ENCODE results near the gene NEU2.

Gene NEU2

GRCh38 chr2:233076749-233077148 is 44.3 kb downstream of the NEU2 start:
- H3K4me1 ChIP-seq (ENCODE audit: control insufficient read depth, insufficient read depth, low read length) = peaks cover 8% of the 10 kb centered on the region
- H3K9ac ChIP-seq (ENCODE audit: low read depth, low read length) = no peak overlapping the region
- no peaks in the 10 kb centered on the region for H3K27me3 ChIP-seq (ENCODE audit: control insufficient read depth, insufficient read depth, low read length)
- no peak overlapping the region for H3K4me3 ChIP-seq (ENCODE audit: low read depth, low read length)
- no peaks in the 10 kb centered on the region for H3K9me3 ChIP-seq (ENCODE audit: control insufficient read depth, insufficient read depth, low read length)
- no peaks in the 10 kb centered on the region for H3K36me3 ChIP-seq (ENCODE audit: control insufficient read depth, insufficient read depth, low read length)

- Histone ChIP-seq H3K4me1 (ENCODE audit: control insufficient read depth, insufficient read depth, low read length) (peaks cover 8% of the 10 kb centered on the region), H3K4me3 (ENCODE audit: low read depth, low read length) (no peak overlapping the region)
Observed at GRCh38 chr2:233079473-233079877, 47.0 kb downstream of the NEU2 start.

GRCh38 chr2:233079953-233080835 is 47.7 kb downstream of the NEU2 start:
- H3K4me1 ChIP-seq (ENCODE audit: control insufficient read depth, insufficient read depth, low read length) = peaks cover 8% of the 10 kb centered on the region
- H3K9me3 ChIP-seq (ENCODE audit: control insufficient read depth, insufficient read depth, low read length) = no peaks in the 10 kb centered on the region
- no peaks in the 10 kb centered on the region for H3K27me3 ChIP-seq (ENCODE audit: control insufficient read depth, insufficient read depth, low read length)
- no peak overlapping the region for H3K4me3 ChIP-seq (ENCODE audit: low read depth, low read length)
- no peaks in the 10 kb centered on the region for H3K36me3 ChIP-seq (ENCODE audit: control insufficient read depth, insufficient read depth, low read length)
- H3K9ac ChIP-seq (ENCODE audit: low read depth, low read length) = no peak overlapping the region

More at GRCh38 chr2:233079473-233079877, 47.0 kb downstream of the NEU2 start:
- no peaks in the 10 kb centered on the region for H3K9me3 ChIP-seq (ENCODE audit: control insufficient read depth, insufficient read depth, low read length)
- H3K9ac ChIP-seq (ENCODE audit: low read depth, low read length) = no peak overlapping the region
- H3K36me3 ChIP-seq (ENCODE audit: control insufficient read depth, insufficient read depth, low read length) = no peaks in the 10 kb centered on the region
- H3K27me3 ChIP-seq (ENCODE audit: control insufficient read depth, insufficient read depth, low read length) = no peaks in the 10 kb centered on the region

- Histone ChIP-seq H3K27me3 (ENCODE audit: control insufficient read depth, insufficient read depth, low read length) (no peaks in the 10 kb centered on the region), H3K36me3 (ENCODE audit: control insufficient read depth, insufficient read depth, low read length) (no peaks in the 10 kb centered on the region), H3K9me3 (ENCODE audit: control insufficient read depth, insufficient read depth, low read length) (no peaks in the 10 kb centered on the region), H3K9ac (ENCODE audit: low read depth, low read length) (no peak overlapping the region), H3K4me1 (ENCODE audit: control insufficient read depth, insufficient read depth, low read length) (peaks cover 5% of the 10 kb centered on the region), H3K4me3 (ENCODE audit: low read depth, low read length) (no peak overlapping the region)
Observed at GRCh38 chr2:233080836-233081229, 48.4 kb downstream of the NEU2 start.

- H3K9me3 ChIP-seq (ENCODE audit: control insufficient read depth, insufficient read depth, low read length) = no peaks in the 10 kb centered on the region
- no peak overlapping the region for H3K4me3 ChIP-seq (ENCODE audit: low read depth, low read length)
- no peaks in the 10 kb centered on the region for H3K36me3 ChIP-seq (ENCODE audit: control insufficient read depth, insufficient read depth, low read length)
- H3K4me1 ChIP-seq (ENCODE audit: control insufficient read depth, insufficient read depth, low read length) = peaks cover under 1% of the 10 kb centered on the region
- no peaks in the 10 kb centered on the region for H3K27me3 ChIP-seq (ENCODE audit: control insufficient read depth, insufficient read depth, low read length)
- H3K9ac ChIP-seq (ENCODE audit: low read depth, low read length) = no peak overlapping the region
Observed at GRCh38 chr2:233081232-233081730, 48.8 kb downstream of the NEU2 start.

- Histone ChIP-seq H3K36me3 (ENCODE audit: control insufficient read depth, insufficient read depth, low read length) (no peaks in the 10 kb centered on the region), H3K9me3 (ENCODE audit: control insufficient read depth, insufficient read depth, low read length) (no peaks in the 10 kb centered on the region), H3K4me3 (ENCODE audit: low read depth, low read length) (no peak overlapping the region), H3K27me3 (ENCODE audit: control insufficient read depth, insufficient read depth, low read length) (no peaks in the 10 kb centered on the region), H3K9ac (ENCODE audit: low read depth, low read length) (no peak overlapping the region), H3K4me1 (ENCODE audit: control insufficient read depth, insufficient read depth, low read length) (no peaks in the 10 kb centered on the region)
Observed at GRCh38 chr2:233081731-233082221, 49.3 kb downstream of the NEU2 start.

- Histone ChIP-seq H3K36me3 (ENCODE audit: control insufficient read depth, insufficient read depth, low read length) (no peaks in the 10 kb centered on the region), H3K4me3 (ENCODE audit: low read depth, low read length) (no peak overlapping the region), H3K27me3 (ENCODE audit: control insufficient read depth, insufficient read depth, low read length) (no peaks in the 10 kb centered on the region), H3K9me3 (ENCODE audit: control insufficient read depth, insufficient read depth, low read length) (no peaks in the 10 kb centered on the region), H3K9ac (ENCODE audit: low read depth, low read length) (no peak overlapping the region), H3K4me1 (ENCODE audit: control insufficient read depth, insufficient read depth, low read length) (no peaks in the 10 kb centered on the region)
Observed at GRCh38 chr2:233082222-233082930, 49.9 kb downstream of the NEU2 start.

- no peak overlapping the region for H3K9ac ChIP-seq (ENCODE audit: low read depth, low read length)
- no peak overlapping the region for H3K4me3 ChIP-seq (ENCODE audit: low read depth, low read length)
- H3K36me3 ChIP-seq (ENCODE audit: control insufficient read depth, insufficient read depth, low read length) = no peaks in the 10 kb centered on the region
- H3K9me3 ChIP-seq (ENCODE audit: control insufficient read depth, insufficient read depth, low read length) = no peaks in the 10 kb centered on the region
- H3K27me3 ChIP-seq (ENCODE audit: control insufficient read depth, insufficient read depth, low read length) = no peaks in the 10 kb centered on the region
- no peaks in the 10 kb centered on the region for H3K4me1 ChIP-seq (ENCODE audit: control insufficient read depth, insufficient read depth, low read length)
Observed at GRCh38 chr2:233082931-233083755, 50.7 kb downstream of the NEU2 start.

GRCh38 chr2:233083782-233084181 is 51.3 kb downstream of the NEU2 start:
- no peaks in the 10 kb centered on the region for H3K36me3 ChIP-seq (ENCODE audit: control insufficient read depth, insufficient read depth, low read length)
- H3K4me1 ChIP-seq (ENCODE audit: control insufficient read depth, insufficient read depth, low read length) = no peaks in the 10 kb centered on the region
- H3K9me3 ChIP-seq (ENCODE audit: control insufficient read depth, insufficient read depth, low read length) = no peaks in the 10 kb centered on the region
- H3K27me3 ChIP-seq (ENCODE audit: control insufficient read depth, insufficient read depth, low read length) = no peaks in the 10 kb centered on the region
- H3K9ac ChIP-seq (ENCODE audit: low read depth, low read length) = no peak overlapping the region
- H3K4me3 ChIP-seq (ENCODE audit: low read depth, low read length) = no peak overlapping the region

- H3K9me3 ChIP-seq (ENCODE audit: control insufficient read depth, insufficient read depth, low read length) = no peaks in the 10 kb centered on the region
- no peaks in the 10 kb centered on the region for H3K36me3 ChIP-seq (ENCODE audit: control insufficient read depth, insufficient read depth, low read length)
- H3K4me1 ChIP-seq (ENCODE audit: control insufficient read depth, insufficient read depth, low read length) = no peaks in the 10 kb centered on the region
- H3K4me3 ChIP-seq (ENCODE audit: low read depth, low read length) = no peak overlapping the region
- H3K9ac ChIP-seq (ENCODE audit: low read depth, low read length) = no peak overlapping the region
- H3K27me3 ChIP-seq (ENCODE audit: control insufficient read depth, insufficient read depth, low read length) = no peaks in the 10 kb centered on the region
Observed at GRCh38 chr2:233084488-233084887, 52.0 kb downstream of the NEU2 start.

All from iPS-15b (cell line).